Bronchial epithelial cell (primary cell): Measurements from ENCODE around the gene SLC26A11. TPM values are rescaled to one million over a fixed set of nuclear protein-coding genes. Genes with fewer than 3 reads are reported as not detected.
A peak's percentile ranks its signal among the peaks of the same experiment; 100 is the strongest.
"Not testable (repeated sequence)": the region's sequence is repeated elsewhere in the genome, so short reads cannot be mapped to it uniquely, and the experiment has no call there.

ENCODE experiments used
- DNase-seq: peaks from one replicate; pipeline ENCODE4 v3.0.0-alpha.2; 2010; ENCODE audit warnings: low read depth
- FAIRE-seq: peaks from 2 replicates; lab custom pipeline; 2011; peaks lifted over from hg19 to GRCh38; lab: Jason Lieb, UNC
- H3K27me3 ChIP-seq: 2 replicates; pipeline ENCODE4 v1.5.1; 2011; ENCODE audit warnings: low read length; ENCODE audit not compliant: control insufficient read depth, insufficient read depth
- H3K36me3 ChIP-seq: 2 replicates; pipeline ENCODE4 v1.5.1; 2011; ENCODE audit warnings: low read length; ENCODE audit not compliant: control insufficient read depth, insufficient read depth
- H3K4me3 ChIP-seq: 2 replicates; pipeline ENCODE4 v1.5.1; 2011; ENCODE audit warnings: mild to moderate bottlenecking, low read depth, low read length, control low read depth
- CTCF ChIP-seq: IDR thresholded peaks from 2 replicates; pipeline ENCODE4 v1.5.1; 2011; ENCODE audit warnings: mild to moderate bottlenecking, moderate library complexity, low read length, control low read depth, inconsistent platforms; ENCODE audit not compliant: insufficient read depth, severe bottlenecking
- total RNA-seq: library from RNA; depleted of rRNA; stranded (reverse); fragments of >200 nt; gene quantifications from 2 replicates; pipeline ENCODE4 v1.2.1, GENCODE V29; 2014

Gene SLC26A11
- total RNA-seq, 1 donor from 2014 or later: 1.3 TPM

DNA sequence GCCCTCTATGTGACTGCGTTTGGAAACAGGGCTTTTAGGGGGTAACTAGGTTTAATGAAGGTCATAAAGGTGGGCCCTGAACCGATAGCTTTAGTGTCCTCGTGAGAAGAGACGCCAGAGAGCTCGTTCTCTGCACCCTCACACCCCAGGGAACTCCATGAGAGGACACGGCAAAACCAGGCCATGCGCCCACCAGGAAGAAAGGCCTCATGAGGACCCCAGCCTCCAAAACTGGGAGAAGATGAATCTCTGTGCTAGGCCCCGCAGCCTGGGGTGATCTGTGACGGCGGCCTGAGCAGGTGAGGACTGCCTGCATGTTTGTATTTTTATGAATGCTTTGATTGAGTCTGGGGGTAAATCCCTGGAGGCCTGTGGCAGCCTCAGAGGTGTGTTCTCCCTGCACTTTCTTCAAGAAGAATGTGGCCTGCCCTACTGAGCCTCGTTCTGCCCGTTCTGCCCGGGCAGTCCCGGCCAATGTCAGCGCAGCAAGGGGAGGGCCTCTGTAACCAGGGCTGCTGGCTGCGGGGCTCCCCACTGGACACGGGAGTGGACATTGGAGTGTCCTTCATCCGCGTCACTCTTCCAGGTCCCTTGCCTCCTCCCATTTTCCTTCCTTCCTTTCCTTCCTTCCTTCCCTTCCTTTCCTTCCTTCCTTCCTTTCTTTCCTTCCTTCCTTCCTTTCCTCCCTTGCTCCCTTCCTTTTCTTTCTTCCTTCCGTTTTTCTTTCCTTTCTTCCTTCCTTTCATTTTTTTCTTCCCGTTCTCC, 33.6 kb downstream of the SLC26A11 start:
- DNase-seq (no peak), FAIRE-seq (no peak)
- no peak overlapping the region for H3K4me3 ChIP-seq
- no peaks in the 10 kb centered on the region for H3K27me3 ChIP-seq
- H3K36me3 ChIP-seq: no peaks in the 10 kb centered on the region
- TF ChIP-seq CTCF: no peak

GRCh38 chr17:80254396-80255251, 34.4 kb downstream of the SLC26A11 start:
- TF ChIP-seq CTCF: no peak

GRCh38 chr17:80256034-80256350, 35.8 kb downstream of the SLC26A11 start:
- Histone ChIP-seq H3K36me3 (no peaks in the 10 kb centered on the region), H3K27me3 (no peaks in the 10 kb centered on the region), H3K4me3 (no peak overlapping the region)
- FAIRE-seq (no peak), DNase-seq (no peak)
- no peak for TF ChIP-seq CTCF

More at GRCh38 chr17:80254396-80255251, 34.4 kb downstream of the SLC26A11 start:
- DNase-seq: peak; percentile 93
- no peak overlapping the region for H3K4me3 ChIP-seq
- H3K27me3 ChIP-seq: no peaks in the 10 kb centered on the region
- H3K36me3 ChIP-seq: no peaks in the 10 kb centered on the region
- peak; percentile 58 for FAIRE-seq

- no peak for FAIRE-seq
- DNase-seq: no peak
- Histone ChIP-seq H3K27me3 (no peaks in the 10 kb centered on the region), H3K36me3 (no peaks in the 10 kb centered on the region), H3K4me3 (no peak overlapping the region)
- TF ChIP-seq CTCF: no peak
Measured at GRCh38 chr17:80257716-80258213, 37.5 kb downstream of the SLC26A11 start.

GRCh38 chr17:80258296-80258695, 38.1 kb downstream of the SLC26A11 start:
- not testable (repeated sequence) for H3K36me3 ChIP-seq, DNase-seq, H3K27me3 ChIP-seq, FAIRE-seq, H3K4me3 ChIP-seq

GRCh38 chr17:80259457-80260068, 39.3 kb downstream of the SLC26A11 start:
- TF ChIP-seq CTCF: no peak
- peaks cover 4% of the 10 kb centered on the region for H3K36me3 ChIP-seq
- FAIRE-seq (no peak), DNase-seq (peak; percentile 10)
- no peaks in the 10 kb centered on the region for H3K27me3 ChIP-seq
- peak overlapping the region; percentile 36 for H3K4me3 ChIP-seq
